ENCODE data around the gene WWC1. TPM values are rescaled to one million over a fixed set of nuclear protein-coding genes. Genes with fewer than 3 reads are reported as not detected.

The WWC1 gene
- total and polyA plus RNA-seq, 2 experiments from 2014 or later, result 6.0 to 9.7 TPM

GRCh38 chr5:168494057-168494555, 202.7 kb downstream of the WWC1 start:
- DNase-seq (ENCODE audit: low read depth in 1 of 2, low spot score in 1 of 2), result peak in 1 of 2 donors; percentile 82
- H3K27ac ChIP-seq, result peak overlapping the region; percentile 19
- H3K4me1 ChIP-seq (ENCODE audit: low read depth), result peaks cover 13% of the 10 kb centered on the region
- H3K4me3 ChIP-seq, result no peak overlapping the region
- no peaks in the 10 kb centered on the region for H3K27me3 ChIP-seq
- peaks cover 63% of the 10 kb centered on the region for H3K36me3 ChIP-seq
- H3K9me3 ChIP-seq (ENCODE audit: low read depth), result no peaks in the 10 kb centered on the region
- TF ChIP-seq, protein P1, sequence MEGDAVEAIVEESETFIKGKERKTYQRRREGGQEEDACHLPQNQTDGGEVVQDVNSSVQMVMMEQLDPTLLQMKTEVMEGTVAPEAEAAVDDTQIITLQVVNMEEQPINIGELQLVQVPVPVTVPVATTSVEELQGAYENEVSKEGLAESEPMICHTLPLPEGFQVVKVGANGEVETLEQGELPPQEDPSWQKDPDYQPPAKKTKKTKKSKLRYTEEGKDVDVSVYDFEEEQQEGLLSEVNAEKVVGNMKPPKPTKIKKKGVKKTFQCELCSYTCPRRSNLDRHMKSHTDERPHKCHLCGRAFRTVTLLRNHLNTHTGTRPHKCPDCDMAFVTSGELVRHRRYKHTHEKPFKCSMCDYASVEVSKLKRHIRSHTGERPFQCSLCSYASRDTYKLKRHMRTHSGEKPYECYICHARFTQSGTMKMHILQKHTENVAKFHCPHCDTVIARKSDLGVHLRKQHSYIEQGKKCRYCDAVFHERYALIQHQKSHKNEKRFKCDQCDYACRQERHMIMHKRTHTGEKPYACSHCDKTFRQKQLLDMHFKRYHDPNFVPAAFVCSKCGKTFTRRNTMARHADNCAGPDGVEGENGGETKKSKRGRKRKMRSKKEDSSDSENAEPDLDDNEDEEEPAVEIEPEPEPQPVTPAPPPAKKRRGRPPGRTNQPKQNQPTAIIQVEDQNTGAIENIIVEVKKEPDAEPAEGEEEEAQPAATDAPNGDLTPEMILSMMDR (IDR thresholded peaks at IDR 0.05; ENCODE audit: low read depth, low read length), result no peak

DNA sequence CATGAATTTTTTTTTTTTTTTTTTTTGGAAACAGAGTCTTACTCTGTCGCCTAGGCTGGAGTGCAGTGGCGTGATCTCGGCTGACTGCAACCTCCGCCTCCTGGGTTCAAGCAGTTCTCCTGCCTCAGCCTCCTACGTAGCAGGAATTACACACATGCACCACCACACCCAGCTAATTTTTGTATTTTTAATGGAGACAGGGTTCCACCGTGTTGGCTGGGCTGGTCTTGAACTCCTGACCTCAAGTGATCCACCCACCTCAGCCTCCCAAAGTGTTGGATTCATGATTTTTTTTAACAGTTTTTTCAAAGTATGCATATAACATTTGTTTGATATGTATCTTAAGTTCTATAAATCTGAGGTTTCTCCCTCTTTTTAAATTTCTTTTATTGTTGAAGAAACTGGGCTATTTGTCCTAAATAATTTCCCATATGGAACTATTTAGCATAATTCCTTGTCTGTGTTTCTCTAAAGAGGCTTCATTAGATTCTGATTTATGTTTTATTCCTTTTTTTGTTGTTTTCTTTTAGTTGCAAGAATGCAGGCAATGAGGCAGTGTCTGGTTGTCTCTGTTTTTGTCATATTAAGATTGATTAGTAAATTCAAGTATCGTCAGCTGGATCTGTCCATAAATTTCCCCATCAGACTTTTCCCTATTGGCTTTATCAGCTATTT, 211.3 kb downstream of the WWC1 start:
- Histone ChIP-seq H3K27me3 (no peaks in the 10 kb centered on the region), H3K27ac (no peak overlapping the region), H3K4me1 (ENCODE audit: low read depth) (no peaks in the 10 kb centered on the region), H3K36me3 (peaks cover 72% of the 10 kb centered on the region), H3K9me3 (ENCODE audit: low read depth) (no peaks in the 10 kb centered on the region), H3K4me3 (no peak overlapping the region)
- TF ChIP-seq, protein P1 (IDR thresholded peaks at IDR 0.05; ENCODE audit: low read depth, low read length), result no peak
- DNase-seq (ENCODE audit: low read depth in 1 of 2, low spot score in 1 of 2), result no peak

GRCh38 chr5:168513861-168514428, 222.5 kb downstream of the WWC1 start:
- H3K4me1 ChIP-seq (ENCODE audit: low read depth), result no peaks in the 10 kb centered on the region
- peaks cover 64% of the 10 kb centered on the region for H3K36me3 ChIP-seq
- no peak overlapping the region for H3K27ac ChIP-seq
- H3K9me3 ChIP-seq (ENCODE audit: low read depth), result no peaks in the 10 kb centered on the region
- no peak overlapping the region for H3K4me3 ChIP-seq
- no peaks in the 10 kb centered on the region for H3K27me3 ChIP-seq
- TF ChIP-seq, protein P1 (IDR thresholded peaks at IDR 0.05; ENCODE audit: low read depth, low read length), result no peak
- no peak for DNase-seq (ENCODE audit: low read depth in 1 of 2, low spot score in 1 of 2)

Other genes starting within 250 kb of the WWC1 start
- 68.0 and 73.8 TPM in 2 replicates for gene RARS1, start 194.8 kb downstream of the WWC1 start, total RNA-seq
- 81.2 and 92.7 TPM in 2 replicates for gene RARS1, start 194.8 kb downstream of the WWC1 start, polyA plus RNA-seq
- gene FBLL1, start 237.7 kb downstream of the WWC1 start, total RNA-seq, result 0.63 and 1.2 TPM in 2 replicates
- gene FBLL1, start 237.7 kb downstream of the WWC1 start, polyA plus RNA-seq, result 0.15 TPM in 1 of 2 replicates, not detected in the other